Stimulated activated CD8-positive, alpha-beta memory T cell treated with anti-CD3 and anti-CD28 coated beads, Interleukin-15, amount 100 ng/mL, for 4 hours (primary cell): Measurements from ENCODE around the gene C1orf232.

Experiments used
- DNase-seq, 2 donors: peaks; one replicate each; pipeline ENCODE4 v3.0.0-alpha.2; 2020; ENCODE audit warnings: low read depth in 2 of 2

Gene C1orf232

DNA sequence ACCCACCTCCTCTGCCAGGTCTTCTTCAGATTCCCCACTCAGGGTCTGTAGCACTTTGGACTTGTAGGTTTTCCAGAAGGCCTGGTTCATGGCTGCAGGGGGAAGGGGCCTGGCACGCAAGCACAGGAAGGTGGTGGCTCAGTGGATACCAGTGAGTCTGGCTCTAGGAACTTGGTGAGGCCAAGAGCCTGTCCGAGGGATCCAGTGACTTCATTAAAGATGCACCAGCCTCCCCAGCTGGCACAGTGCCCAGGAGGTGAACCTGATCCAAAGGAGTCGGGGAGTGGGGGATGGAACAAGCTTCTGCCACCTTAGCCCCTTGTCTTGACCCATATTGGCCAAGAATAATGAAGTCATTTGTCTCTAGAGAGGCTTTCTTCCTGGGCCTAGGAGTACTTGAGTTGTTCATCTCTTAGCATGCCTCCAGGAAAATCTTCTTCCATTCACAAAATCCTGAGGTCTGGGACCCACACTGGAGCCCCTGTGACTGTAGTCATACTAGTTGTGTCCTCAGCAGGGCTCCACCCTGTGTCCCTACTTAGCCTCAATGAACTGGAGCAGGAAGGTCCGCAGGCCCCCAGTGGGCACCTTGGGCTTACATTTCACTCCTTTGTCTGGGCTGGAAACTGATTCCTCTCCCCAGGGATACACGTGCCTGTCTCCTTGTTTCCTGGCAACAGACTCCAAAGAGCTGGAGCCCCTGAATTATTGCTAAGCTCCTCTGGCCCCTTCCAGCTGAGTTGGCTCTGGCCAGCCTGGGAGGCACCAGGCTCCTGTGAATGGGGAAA, at the start of gene C1orf232:
C1orf232 (minus strand) TSS at position 554 of the 788 bp plus-strand sequence; CDS start at position 90, 464 bp downstream.
- DNase-seq = no peak

- DNase-seq = no peak
Measured at GRCh38 chr1:26215246-26215645, 46.5 kb upstream of the C1orf232 start.

DNA sequence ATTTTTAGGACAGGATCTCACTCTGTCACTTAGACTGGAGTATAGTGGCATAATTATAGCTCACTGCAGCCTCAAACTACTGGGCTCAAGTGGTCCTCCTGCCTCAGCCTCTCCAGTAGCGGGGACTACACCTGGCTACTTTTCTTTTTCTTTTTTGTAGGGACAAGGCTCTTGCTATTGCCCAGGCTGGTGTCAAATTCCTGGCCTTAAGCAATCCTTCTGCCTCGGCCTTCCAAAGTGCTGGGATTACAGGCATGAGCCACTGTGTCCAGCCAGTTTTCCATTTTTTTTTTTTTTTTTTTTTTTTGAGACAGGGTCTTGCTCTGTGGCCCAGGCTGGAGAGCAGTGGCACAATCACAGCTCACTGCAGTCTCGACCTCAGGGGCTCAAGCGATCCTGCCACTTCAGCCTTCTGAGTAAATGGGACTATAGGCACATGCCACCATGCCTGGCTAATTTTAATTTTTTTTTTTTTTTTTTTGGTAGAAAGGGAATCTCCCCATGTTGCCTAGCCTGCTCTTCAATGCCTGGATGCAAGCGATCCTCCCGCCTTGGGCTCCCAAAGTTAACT, 44.7 kb upstream of the C1orf232 start:
- no peak for DNase-seq

DNA sequence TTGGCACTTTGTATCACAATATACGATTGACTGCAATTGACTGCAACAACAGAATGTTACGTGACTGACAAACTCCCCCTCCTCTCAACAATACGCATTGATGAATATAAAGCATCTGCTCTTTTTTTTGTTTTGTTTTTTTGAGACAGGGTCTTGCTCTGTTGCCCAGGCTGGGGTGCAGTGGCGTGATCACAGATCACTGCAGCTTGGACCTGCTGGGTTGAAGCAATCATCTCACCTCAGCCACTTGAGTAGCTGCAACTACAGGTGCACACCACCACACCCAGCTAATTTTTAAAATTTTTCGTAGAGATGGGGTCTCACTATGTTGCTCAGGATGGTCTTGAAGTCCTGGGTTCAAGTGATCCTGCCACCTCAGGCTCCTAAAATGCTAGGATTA, 44.0 kb upstream of the C1orf232 start:
- DNase-seq = no peak

- DNase-seq = no peak
Measured at GRCh38 chr1:26210147-26210870, 41.5 kb upstream of the C1orf232 start.

DNA sequence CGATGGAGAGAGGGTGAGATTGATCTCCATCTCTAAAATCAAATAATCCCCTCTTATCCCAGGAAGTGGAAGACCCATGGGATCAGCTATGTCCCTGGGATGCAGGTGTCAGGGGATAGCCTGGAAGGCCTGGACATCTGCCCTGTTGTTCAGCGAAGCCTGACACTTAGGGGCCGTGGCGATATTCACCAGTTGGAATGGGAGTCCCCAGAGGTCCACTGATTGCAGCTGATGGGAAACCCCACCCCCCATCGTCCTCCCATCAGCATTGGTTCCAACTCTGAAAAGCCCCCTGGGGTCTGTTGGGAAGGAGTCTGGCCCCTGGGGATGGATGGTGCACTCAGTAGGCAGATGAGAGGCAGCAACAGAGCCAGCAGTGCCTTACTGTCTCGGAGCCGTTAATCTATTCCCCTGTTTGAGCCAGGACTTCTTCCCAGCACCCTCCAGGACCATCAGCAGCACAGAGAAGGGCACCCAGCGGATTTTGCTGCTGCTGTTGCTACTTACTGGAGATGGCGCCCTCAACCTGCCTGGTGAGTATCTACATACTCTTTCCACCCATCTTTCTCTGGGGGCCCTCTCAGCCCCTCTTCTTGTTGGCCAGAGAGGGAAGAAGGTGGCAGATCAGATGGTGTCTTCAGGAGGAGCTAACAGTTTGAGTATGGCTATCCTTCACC, 35.0 kb upstream of the C1orf232 start:
- DNase-seq = no peak

DNA sequence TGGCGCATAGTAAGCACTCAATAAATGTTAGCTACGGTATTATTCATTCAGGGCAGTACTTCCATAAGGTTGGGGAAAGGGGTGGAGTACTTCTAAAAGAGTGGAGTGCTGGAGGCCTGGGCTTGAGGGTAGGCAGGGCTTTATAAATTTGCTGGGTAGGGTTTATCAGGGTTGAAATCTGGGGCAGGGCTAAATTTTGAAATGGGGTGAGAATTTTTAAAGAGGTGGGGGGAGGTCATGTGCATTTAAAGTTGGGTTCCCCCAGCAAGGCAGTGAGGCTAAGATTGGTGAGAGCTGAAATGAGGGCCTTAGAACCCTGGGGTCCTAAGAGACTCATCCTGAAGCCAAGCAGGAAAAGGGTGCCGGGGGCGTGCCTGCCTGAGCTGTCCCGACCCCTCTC, 31.6 kb upstream of the C1orf232 start:
- DNase-seq = no peak

DNA sequence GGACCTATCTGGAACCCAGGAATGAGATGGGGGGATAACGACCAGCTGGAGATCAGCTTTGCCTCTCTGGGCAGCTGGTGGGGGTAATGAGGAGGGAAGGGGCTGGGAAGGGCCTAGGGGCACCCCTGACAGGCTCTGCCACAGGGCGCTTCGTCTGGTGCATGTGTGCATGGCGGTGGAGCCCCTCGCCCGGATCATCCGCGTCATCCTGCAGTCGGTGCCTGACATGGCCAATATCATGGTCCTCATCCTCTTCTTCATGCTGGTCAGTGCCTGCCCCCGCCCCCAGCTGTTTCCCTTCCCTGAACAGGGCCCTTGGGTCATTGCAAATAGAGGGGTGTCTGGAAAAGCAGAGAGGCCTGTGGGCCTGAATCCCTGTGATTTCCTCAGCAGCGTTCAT, 29.1 kb upstream of the C1orf232 start:
- no peak for DNase-seq

DNA sequence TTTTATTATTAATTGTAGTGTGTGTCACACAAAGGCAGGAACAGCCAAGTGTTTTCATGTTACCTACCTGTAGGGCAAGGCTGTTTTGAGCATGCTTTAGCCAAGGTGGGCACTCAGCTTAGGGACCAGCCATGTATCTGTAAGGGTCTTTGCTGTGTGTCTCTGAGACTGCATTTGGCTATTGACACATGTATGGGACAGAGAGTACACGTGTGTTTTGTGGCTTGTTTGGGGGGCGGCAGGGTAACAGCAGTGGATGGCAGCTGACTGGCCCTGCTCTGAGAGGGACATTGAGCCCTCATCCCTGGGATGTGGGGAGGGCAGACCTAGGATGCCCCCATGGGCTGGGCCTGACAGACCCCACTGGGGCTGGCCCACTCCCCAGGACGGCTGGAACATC, 28.5 kb upstream of the C1orf232 start:
- no peak for DNase-seq

DNA sequence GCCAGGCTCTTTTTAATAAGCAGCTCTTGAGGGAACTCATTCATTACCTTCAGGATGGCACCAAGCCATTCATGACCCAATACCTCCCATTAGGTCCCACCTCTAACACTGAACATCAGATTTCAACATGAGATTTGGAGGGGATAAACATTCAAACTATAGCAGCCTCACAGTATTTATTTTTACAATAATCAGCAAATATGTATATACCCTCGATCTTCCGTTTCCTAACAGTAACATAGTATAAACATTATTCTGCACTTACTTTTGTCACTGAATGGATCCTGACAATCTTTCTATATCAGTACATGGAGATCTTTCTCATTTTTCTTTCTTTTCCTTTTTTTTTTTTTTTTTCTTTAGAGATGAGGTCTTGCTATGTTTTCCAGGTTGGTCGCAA, 27.0 kb upstream of the C1orf232 start:
- no peak for DNase-seq

GRCh38 chr1:26191739-26192138, 23.0 kb upstream of the C1orf232 start:
- no peak for DNase-seq

DNA sequence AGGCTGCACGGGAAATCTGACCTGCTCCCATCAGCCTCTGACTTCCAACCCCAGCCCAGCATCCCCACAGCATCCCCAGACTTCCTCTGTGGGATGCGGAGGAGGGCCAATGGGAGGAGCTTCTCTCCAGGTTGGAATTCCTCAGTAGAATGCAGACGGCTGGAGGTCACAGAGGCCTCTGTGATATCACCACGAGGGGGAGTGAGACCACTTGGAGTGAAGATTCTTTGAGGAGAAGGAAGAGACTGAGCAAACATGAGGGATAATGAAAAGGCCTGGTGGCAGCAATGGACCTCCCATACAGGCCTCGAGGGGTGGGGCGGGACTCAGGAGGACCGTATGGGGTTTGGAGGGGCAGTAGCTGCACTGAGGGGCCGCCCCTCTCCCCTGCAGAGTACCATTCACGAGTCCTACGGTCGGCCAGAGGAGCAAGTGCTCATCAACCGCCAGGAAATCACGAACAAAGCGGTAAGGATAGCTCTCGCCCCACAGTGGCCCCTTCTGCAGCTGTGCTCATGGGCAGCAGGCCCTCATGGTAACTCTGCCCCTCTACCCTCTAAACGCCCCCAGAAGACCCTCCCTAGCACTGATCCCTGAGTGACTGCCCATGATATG, 21.7 kb upstream of the C1orf232 start, which contains the start of gene CATSPER4:
CATSPER4 (plus strand) TSS at position 230 of the 615 bp plus-strand sequence; CDS start at position 256, 26 bp downstream.
- DNase-seq = no peak

DNA sequence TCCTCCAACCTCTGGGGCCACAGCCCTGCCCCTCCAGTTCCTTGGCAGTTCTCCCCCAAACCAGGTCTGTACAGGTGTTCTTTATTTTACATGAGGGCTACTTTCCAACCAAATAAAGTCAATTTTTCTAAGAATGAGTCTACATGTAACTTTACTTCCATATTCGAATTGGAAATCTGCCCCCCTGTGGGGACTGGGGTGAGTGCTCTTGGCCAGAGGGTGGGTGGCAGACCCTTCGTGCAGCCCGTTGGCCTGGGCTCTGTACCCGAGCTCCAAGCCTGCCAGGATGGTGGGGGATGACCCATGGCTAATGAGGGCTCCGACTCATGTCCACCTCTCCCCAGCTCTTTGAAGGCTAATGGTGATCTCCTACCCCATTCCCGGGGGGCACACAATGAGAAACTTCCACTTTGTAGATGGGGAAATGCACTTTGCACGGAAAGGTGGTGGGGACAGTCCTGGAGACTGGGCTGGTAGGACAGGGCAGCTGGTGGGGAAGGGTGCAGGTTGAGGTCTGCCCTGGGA, 21.1 kb upstream of the C1orf232 start:
- DNase-seq = no peak

DNA sequence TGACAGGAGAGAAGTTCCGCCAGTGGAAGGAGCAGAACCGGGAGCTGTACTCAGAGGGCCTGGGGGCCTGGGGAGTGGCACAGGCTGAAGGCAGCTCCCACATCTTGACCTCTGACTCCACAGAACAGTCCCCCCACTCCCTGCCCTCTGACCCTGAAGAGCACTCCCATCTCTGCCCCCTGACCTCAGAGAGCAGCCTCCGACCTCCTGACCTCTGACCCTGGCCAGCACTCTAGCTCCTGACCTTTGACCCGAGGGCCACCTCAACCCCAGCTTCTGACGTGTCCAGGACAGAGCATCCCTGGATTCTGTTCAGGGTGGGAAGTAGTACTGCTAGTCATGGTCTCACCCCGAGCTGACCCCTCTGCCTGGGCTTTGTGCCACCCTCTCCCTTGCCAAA, 20.6 kb upstream of the C1orf232 start:
- DNase-seq = no peak

- no peak for DNase-seq
Measured at GRCh38 chr1:26188477-26188876, 19.7 kb upstream of the C1orf232 start.

DNA sequence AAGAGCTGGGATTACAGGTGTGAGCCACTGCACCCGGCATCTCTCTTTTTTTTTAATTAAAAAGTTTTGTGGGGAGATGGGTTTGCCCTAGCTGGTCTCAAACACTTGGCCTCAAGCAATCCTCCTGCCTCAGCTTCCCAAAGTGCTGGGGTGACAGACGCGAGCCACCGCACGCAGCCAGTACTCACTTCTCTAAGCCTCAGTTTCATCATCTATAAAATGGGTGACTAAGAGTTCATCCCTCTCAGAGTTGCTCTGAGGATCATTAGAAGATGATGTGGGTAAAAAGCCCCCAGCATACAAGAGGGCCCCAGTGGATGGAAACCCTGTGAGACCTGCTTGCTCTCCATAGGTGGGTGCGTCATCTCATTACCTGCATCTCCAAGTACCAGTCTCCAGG, 19.1 kb upstream of the C1orf232 start:
- DNase-seq = no peak

GRCh38 chr1:26184883-26185282, 16.1 kb upstream of the C1orf232 start:
- no peak for DNase-seq

GRCh38 chr1:26184086-26184485, 15.3 kb upstream of the C1orf232 start:
- DNase-seq = no peak

DNA sequence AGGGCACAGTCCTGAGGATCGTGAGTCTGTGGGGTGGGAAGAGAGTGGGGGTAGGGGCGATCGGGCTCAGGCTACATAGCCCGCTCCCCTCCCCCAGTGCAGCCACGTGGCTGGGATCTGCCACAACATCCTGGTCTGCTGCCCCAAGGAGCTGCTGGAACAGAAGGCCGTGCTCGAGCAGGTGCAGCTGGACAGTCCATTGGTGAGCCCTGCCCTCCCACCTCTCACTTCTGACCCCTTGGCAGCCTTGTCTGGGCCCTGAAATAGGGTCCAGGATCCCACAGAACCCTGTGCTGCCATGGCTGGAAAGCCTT, 13.6 kb upstream of the C1orf232 start:
- no peak for DNase-seq

- DNase-seq = no peak
Measured at GRCh38 chr1:26181586-26182382, 13.0 kb upstream of the C1orf232 start.

GRCh38 chr1:26180010-26180506, 11.3 kb upstream of the C1orf232 start:
- no peak for DNase-seq
